ENCODE data around the gene CYGB.

DNA sequence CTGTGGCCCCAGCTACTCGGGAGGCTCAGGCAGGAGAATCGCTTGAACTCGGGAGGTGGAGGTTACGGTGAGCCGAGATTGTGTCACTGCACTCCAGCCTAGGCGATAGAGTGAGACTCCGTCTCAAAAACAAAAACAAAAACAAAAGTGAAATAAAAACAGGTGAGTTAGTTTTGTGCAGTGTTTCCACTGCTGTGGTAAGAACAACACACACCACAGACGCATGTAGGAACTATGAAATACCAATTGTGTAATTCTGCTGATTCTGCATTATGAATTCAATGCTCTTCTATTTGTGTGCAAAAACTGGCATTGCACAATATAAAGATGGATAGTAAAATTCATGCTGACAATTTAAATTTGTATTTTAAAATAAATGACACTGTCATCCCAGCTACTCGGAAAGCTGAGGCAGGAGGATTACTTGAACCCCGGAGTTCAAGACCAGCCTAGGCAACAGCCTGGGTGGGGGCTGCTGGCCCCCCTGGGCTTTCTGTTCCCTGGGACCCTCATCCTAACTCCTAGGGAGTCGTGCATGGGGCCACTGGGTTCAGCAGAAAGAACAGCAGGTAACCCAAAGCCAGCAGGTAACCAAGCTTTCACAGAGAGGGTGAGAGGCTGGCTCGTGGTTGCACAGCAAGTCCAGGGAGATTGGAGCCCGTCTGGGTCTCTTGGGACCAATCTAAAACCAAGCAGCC is 25.7 kb downstream of the CYGB start:
- TF ChIP-seq, protein P1, sequence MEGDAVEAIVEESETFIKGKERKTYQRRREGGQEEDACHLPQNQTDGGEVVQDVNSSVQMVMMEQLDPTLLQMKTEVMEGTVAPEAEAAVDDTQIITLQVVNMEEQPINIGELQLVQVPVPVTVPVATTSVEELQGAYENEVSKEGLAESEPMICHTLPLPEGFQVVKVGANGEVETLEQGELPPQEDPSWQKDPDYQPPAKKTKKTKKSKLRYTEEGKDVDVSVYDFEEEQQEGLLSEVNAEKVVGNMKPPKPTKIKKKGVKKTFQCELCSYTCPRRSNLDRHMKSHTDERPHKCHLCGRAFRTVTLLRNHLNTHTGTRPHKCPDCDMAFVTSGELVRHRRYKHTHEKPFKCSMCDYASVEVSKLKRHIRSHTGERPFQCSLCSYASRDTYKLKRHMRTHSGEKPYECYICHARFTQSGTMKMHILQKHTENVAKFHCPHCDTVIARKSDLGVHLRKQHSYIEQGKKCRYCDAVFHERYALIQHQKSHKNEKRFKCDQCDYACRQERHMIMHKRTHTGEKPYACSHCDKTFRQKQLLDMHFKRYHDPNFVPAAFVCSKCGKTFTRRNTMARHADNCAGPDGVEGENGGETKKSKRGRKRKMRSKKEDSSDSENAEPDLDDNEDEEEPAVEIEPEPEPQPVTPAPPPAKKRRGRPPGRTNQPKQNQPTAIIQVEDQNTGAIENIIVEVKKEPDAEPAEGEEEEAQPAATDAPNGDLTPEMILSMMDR (IDR thresholded peaks at IDR 0.05): no peak
- TF ChIP-seq POLR2A (IDR thresholded peaks at IDR 0.05): no peak

Data from vagina (tissue), 2 donors.